Activated T-cell treated with anti-CD3 and anti-CD28 coated beads for 1 hour (primary cell): Measurements from ENCODE around the gene RASGRF1.
"Not testable (repeated sequence)": the region's sequence is repeated elsewhere in the genome, so short reads cannot be mapped to it uniquely, and the experiment has no call there.

ENCODE experiments used
- DNase-seq: peaks from one replicate; pipeline ENCODE4 v3.0.0-alpha.2; 2020; ENCODE audit warnings: low read depth

RASGRF1 gene

GRCh38 chr15:79041601-79042168 lies 48.9 kb downstream of the RASGRF1 start:
- DNase-seq = no peak

GRCh38 chr15:79037848-79038247 lies 52.7 kb downstream of the RASGRF1 start:
- DNase-seq = no peak

DNA sequence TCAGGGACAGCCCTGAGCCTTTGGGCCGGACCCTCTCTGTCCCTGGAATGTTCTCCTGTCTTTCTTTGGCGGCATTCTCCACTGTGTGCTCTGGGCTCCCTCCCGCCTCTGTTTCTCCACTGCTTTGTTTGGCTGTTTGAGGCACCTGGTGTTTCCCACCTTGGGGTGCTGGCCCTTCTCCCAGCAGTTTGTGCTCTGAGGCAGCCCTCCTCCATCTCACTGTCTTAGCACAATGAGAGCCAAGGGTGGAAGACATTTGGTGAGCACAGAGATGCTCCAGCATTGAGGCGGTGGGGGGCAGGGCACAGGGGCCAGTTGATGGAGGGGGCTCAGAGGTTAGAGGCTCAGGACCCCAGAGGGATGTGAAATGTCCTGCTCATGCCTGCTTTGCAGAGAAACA lies 54.3 kb downstream of the RASGRF1 start:
- no peak for DNase-seq

- no peak for DNase-seq
Observed at GRCh38 chr15:79035814-79036213, 54.8 kb downstream of the RASGRF1 start.

- DNase-seq = no peak
Observed at GRCh38 chr15:79035111-79035601, 55.4 kb downstream of the RASGRF1 start.

GRCh38 chr15:79034284-79034683 lies 56.3 kb downstream of the RASGRF1 start:
- no peak for DNase-seq

- no peak for DNase-seq
Observed at GRCh38 chr15:79032656-79033055, 57.9 kb downstream of the RASGRF1 start.

GRCh38 chr15:79031821-79032220 lies 58.8 kb downstream of the RASGRF1 start:
- DNase-seq = no peak

GRCh38 chr15:79031201-79031600 lies 59.4 kb downstream of the RASGRF1 start:
- no peak for DNase-seq

DNA sequence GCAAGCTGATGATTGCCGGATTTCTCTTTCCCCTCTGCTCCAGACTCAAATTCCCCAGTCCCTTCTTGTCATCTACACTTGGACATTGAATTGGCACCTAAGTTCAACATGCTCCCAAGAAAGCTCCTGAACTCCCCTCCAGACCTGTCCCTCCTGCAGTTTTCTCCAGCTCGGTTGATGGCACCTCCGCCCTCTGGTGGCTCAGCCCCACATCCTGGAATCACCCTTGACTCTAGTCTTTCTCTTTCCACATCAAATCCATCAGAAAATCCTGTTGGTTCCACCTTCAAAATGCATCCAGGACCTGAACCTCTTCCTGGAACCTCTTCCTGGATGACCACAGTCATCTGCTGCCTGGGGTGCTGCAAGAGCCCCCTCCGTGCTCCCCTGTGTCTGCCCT lies 60.1 kb downstream of the RASGRF1 start:
- no peak for DNase-seq

DNA sequence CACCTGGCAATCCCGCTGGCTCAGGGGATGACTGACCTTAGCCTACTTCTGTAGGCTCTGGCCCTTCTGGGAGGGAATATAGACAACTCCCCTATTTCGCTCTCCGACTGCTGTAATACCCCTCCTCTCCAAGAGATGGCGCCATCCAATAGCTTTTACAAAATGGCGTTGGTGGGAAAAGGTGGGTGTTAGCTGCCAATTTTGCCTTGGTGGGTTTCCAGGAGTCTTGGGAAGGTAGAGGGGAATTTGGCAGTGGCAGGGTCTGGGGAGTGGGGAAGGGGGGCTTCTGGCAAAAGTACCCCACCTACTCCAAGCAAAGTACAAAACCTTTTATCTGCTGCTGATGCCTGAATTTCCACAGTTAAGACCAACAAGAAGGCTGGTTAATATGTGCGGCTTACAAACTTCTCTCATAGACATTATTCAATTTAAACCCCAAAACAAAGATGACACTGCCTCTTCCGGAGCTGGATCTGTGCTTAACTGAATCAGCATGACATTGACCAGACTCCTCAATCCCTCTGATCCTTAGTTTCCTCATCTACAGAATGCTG lies 62.1 kb downstream of the RASGRF1 start:
- DNase-seq = no peak

DNA sequence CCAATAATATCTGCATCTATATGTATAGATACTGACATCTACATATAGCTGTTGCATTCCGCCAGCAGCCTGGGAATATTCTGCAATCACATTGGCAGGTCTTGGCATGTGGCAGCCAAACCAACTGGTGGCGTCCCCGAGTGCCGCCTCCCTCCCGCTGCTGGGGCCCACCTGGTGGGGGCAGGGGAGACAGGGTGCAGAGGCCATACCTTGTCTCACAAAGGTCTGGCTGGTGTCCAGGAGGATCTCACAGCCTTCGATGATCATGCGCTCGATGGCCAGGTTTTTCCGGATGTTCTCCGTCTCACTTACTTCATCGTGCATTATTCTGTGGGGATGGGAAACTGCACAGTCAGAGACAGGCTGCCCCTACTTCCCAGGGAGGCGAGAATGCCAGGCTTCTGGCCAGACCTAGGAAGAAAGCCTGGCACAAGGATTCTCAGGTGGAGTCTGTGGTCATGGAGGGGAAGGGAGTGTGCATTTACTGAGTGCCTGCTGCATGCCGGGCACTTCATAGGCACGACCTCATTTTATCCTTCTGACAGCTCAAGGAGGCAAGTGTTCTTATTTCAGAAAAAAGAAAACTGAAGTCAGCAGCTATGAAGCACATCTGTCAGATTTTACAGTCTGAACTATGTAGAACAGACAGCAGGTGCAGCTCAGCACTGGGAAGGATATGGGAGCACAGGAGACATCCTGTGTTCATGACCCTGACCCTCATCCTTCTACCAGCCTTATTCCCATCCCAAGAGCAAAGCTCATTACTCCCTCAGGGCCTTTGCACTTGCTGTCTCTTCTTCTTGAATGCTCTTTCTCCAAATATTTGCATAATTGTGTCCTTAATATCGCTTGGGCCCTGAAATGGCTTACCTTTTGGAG lies 62.8 kb downstream of the RASGRF1 start:
- DNase-seq = no peak

- DNase-seq = no peak
Observed at GRCh38 chr15:79025802-79026201, 64.8 kb downstream of the RASGRF1 start.

- DNase-seq = no peak
Observed at GRCh38 chr15:79025201-79025600, 65.4 kb downstream of the RASGRF1 start.

DNA sequence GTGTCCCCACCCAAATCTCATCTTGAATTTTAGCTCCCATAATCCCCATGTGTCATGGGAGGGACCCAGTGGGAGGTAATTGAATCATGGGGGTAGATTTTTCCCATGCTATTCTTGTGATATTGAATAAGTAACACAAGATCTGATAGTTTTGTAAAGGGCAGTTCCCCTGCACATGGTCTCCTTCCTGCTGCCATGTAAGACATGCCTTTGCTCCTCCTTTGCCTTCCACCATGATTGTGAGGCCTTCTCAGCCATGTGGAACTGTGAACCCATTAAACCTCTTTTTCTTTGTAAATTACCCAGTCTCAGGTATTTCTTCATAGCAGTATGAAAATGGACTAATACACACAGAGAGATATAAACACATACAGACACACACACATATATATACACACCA lies 66.1 kb downstream of the RASGRF1 start:
- not testable (repeated sequence) for DNase-seq

- DNase-seq = no peak
Observed at GRCh38 chr15:79023918-79024317, 66.7 kb downstream of the RASGRF1 start.

DNA sequence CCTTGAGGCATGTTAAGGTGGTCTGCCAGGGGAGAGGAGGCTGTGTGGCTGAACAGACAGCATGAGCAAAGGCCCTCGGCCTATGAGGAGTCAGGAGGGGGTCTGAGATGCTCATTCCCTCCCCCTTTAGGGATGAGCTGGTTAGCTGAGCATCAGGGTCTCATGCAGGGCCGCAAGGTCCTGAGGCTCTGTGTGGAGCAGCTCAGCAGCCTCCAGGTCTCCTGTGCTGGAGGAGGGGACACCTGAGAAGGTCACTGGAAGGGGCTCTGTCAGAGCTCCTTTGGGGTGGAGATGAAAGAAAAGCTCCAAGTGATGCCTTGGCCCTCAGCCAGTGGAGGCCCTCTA lies 67.1 kb downstream of the RASGRF1 start:
- no peak for DNase-seq

DNA sequence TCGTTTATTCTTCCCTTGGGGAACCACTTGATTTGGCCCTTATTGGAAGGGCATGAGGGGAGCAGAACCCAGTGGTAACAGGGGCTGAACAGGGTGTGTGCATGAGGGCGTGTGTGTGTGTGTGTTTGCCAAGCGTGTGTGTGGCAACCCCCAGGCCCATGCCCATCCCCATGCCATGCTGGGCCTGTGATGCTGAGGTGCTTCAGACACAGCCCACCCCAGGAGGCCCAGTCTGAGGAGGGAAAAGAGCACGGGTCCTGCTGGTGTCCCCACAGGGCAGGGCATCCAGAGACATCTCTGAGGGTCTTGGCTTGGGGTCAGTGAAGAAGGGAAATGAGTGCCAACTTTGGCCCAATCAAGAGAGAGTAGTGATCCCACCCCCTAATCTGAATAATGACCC lies 71.6 kb downstream of the RASGRF1 start:
- no peak for DNase-seq

GRCh38 chr15:79017953-79018352 lies 72.6 kb downstream of the RASGRF1 start:
- DNase-seq = no peak

DNA sequence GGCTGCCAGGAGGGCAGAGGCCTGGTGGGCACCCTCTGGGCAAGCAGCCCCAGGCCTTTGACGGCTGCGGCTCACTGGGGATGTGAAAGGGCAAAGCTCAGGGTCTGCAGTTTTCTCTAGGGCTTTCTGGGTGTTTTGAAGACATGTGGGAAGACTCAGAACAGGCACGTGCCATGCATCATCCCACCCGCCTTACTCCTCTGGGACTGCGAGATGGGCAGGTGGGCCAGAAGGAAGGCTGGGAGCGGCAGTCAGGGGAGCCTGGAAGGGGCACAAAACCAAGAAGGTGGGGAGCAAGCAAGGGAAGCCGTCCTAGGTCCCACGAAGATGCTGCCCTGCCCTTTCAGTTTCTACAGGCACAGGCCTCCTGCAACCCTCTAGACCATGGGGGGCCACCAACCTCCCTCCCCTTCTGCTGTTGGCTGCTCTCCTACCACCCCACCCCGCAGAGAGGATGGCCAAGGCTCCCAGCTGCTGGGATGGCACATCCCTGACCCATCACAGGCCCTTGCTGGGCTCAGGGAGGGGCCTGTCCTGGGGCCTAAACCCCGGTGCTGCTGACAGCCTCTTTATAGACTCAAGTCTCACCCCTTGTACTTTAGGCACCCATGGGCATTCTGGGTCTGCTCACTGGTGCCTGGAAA lies 73.9 kb downstream of the RASGRF1 start:
- no peak for DNase-seq

GRCh38 chr15:79015416-79015815 lies 75.2 kb downstream of the RASGRF1 start:
- DNase-seq = no peak

DNA sequence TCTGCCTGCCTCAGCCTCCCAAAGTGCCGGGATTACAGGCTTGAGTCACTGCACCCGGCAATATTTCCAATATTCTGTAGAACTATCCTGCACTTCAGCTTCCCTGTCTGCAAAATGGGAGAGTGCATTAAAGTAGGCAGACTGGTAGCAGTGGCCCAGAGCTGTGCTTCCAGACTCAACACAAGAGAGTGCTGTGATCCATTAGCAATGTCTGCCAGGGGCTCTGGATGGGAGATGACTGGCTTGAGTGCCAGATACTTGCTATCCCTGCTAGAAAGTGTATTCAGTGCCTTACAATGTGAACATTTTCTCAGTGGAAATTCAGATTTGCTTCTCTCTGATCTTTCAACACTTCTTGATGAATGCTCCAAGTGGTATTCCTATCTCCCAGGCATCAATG lies 80.3 kb downstream of the RASGRF1 start:
- no peak for DNase-seq

DNA sequence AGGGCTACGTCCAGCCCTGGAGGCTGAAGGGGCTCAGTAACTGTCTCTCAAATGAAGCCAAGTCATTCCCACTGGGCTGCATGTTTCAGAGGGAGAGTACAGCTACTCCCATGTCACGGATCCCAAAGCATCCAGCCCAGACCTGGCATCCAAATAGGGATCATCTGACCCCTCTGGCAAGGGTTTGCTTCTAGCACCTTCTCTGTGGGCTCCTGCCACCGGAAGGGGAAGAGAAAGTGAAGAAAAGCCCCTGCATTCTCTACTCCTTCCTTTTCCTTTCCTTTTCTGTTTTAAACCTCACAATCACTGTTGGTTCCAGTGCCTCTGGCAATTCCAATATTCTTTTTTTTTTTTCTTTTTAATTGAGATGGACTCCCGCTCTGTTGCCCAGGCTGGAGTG lies 81.2 kb downstream of the RASGRF1 start:
- DNase-seq = no peak
